ENCODE results near the gene TRPM5. TPM values are rescaled to one million over a fixed set of nuclear protein-coding genes. Genes with fewer than 3 reads are reported as not detected.

The TRPM5 gene
- total and polyA plus RNA-seq, 9 of the 15 experiments (the other 6 are each of a cell fraction or from before 2014, with no cell fraction given): not detected

- TF ChIP-seq CUX1 (CRISPR knock-in tag; IDR thresholded peaks at IDR 0.05) (peak; percentile 26; the same call in 1 of the 2 replicates), ZBTB43 (CRISPR knock-in tag; IDR thresholded peaks at IDR 0.05) (0 out of 2 replicates have a peak, but pooled peaks have one; percentile 68), CREB3L1 (IDR thresholded peaks at IDR 0.05; ENCODE audit: borderline replicate concordance, low read depth) (peak; percentile 97), DMBX1 (CRISPR knock-in tag; IDR thresholded peaks at IDR 0.05; ENCODE audit: borderline replicate concordance) (peak; percentile 30; the same call in 1 of the 2 replicates), PYGO2 (tag; IDR thresholded peaks at IDR 0.05) (no peak), KLF10 (CRISPR knock-in tag; IDR thresholded peaks at IDR 0.05) (no peak), PHF8 (IDR thresholded peaks at IDR 0.05; ENCODE audit: borderline replicate concordance, low read length) (peak; percentile 62; the same call in 1 of the 2 replicates), CBX3 (IDR thresholded peaks at IDR 0.05; ENCODE audit: borderline replicate concordance in 1 of 2, low read length in 2 of 2) (peak in 1 of 2 experiments; percentile 30; a peak in 1 of 3 replicates), MNT (conservative IDR thresholded peaks at IDR 0.05) (peak; percentile 97 to 99), EP300 (IDR thresholded peaks at IDR 0.05; ENCODE audit: low read length) (peak; percentile 91), YBX1 (IDR thresholded peaks at IDR 0.05) (no peak), ZBTB5 (IDR thresholded peaks at IDR 0.05) (peak; percentile 91), RBFOX2 (IDR thresholded peaks at IDR 0.05; ENCODE audit: low read depth, low read length) (peak; percentile 91), FOXK2 (conservative IDR thresholded peaks at IDR 0.05 in 1 of 2, IDR thresholded peaks at IDR 0.05 in 1 of 2; ENCODE audit: low read depth in 2 of 2) (peak; percentile 93)
Observed at GRCh38 chr11:2400069-2400761, 44.1 kb downstream of the TRPM5 start, which contains the start of gene TSSC4 (continued).

Measured in K562 (cell line).